NCI-H748 (cell line): Measurements from ENCODE around the gene RAB19.
"Not testable (repeated sequence)": the region's sequence is repeated elsewhere in the genome, so short reads cannot be mapped to it uniquely, and the experiment has no call there.

Experiments used
- DNase-seq: peaks from one replicate; lab custom pipeline; 2025; ENCODE audit not compliant: unreplicated experiment; lab: John Stamatoyannopoulos, UW

RAB19 gene

GRCh38 chr7:140400381-140400780 is 3.5 kb upstream of the RAB19 start:
- no peak for DNase-seq

GRCh38 chr7:140402178-140402835 is 1.6 kb upstream of the RAB19 start:
- DNase-seq: no peak

- DNase-seq: peak; percentile 52
Observed at GRCh38 chr7:140404565-140405065, 757 bp downstream of the RAB19 start.

GRCh38 chr7:140415361-140415760 is 11.5 kb downstream of the RAB19 start:
- no peak for DNase-seq

GRCh38 chr7:140415816-140416215 is 12.0 kb downstream of the RAB19 start:
- not testable (repeated sequence) for DNase-seq

- peak; percentile 48 for DNase-seq
Observed at GRCh38 chr7:140416560-140416959, 12.7 kb downstream of the RAB19 start.

GRCh38 chr7:140417456-140418155 is 13.7 kb downstream of the RAB19 start:
- peak; percentile 96 for DNase-seq

GRCh38 chr7:140418156-140418472 is 14.3 kb downstream of the RAB19 start:
- peak; percentile 96 for DNase-seq

GRCh38 chr7:140418653-140419052 is 14.8 kb downstream of the RAB19 start:
- no peak for DNase-seq

GRCh38 chr7:140421521-140421920 is 17.7 kb downstream of the RAB19 start:
- DNase-seq: no peak

- DNase-seq: no peak
Observed at GRCh38 chr7:140423501-140423900, 19.6 kb downstream of the RAB19 start.

GRCh38 chr7:140425718-140426117 is 21.9 kb downstream of the RAB19 start:
- DNase-seq: no peak

GRCh38 chr7:140426130-140426529 is 22.3 kb downstream of the RAB19 start:
- DNase-seq: no peak

- no peak for DNase-seq
Observed at GRCh38 chr7:140433396-140433795, 29.5 kb downstream of the RAB19 start.

- DNase-seq: no peak
Observed at GRCh38 chr7:140435252-140435895, 31.5 kb downstream of the RAB19 start.

GRCh38 chr7:140439359-140439758 is 35.5 kb downstream of the RAB19 start:
- no peak for DNase-seq

- DNase-seq: no peak
Observed at GRCh38 chr7:140440593-140440992, 36.7 kb downstream of the RAB19 start.

GRCh38 chr7:140441519-140441918 is 37.7 kb downstream of the RAB19 start:
- no peak for DNase-seq

GRCh38 chr7:140446467-140446866 is 42.6 kb downstream of the RAB19 start:
- no peak for DNase-seq

GRCh38 chr7:140447841-140448240 is 44.0 kb downstream of the RAB19 start:
- no peak for DNase-seq

GRCh38 chr7:140448781-140449480 is 45.1 kb downstream of the RAB19 start:
- DNase-seq: no peak

GRCh38 chr7:140451716-140452115 is 47.9 kb downstream of the RAB19 start:
- DNase-seq: no peak
